BE2C (cell line): ENCODE results near the gene GALP.

Experiments
- DNase-seq: peaks from one replicate; pipeline ENCODE4 v3.0.0-alpha.2; 2020
- H3K27me3 ChIP-seq: fragments of 250-450 bp; sonication (Bioruptor Pico); 2 replicates; pipeline ENCODE4 v1.5.1; 2020; ENCODE audit warnings: mild to moderate bottlenecking
- H3K36me3 ChIP-seq: fragments of 250-450 bp; sonication (Bioruptor Pico); 2 replicates; pipeline ENCODE4 v1.5.1; 2020; ENCODE audit warnings: mild to moderate bottlenecking
- H3K4me1 ChIP-seq: fragments of 250-450 bp; sonication (Bioruptor Pico); 2 replicates; pipeline ENCODE4 v1.5.1; 2020
- H3K4me3 ChIP-seq: 2 replicates; pipeline ENCODE4 v1.5.1; 2011; ENCODE audit warnings: low read depth, low read length
- H3K9me3 ChIP-seq: fragments of 250-450 bp; sonication (Bioruptor Pico); 2 replicates; pipeline ENCODE4 v1.5.1; 2020
- TF ChIP-seq, protein P1 (sequence below): IDR thresholded peaks from 2 replicates; pipeline ENCODE4 v1.5.1; 2012; ENCODE audit warnings: mild to moderate bottlenecking, low read depth, low read length

The GALP gene

DNA sequence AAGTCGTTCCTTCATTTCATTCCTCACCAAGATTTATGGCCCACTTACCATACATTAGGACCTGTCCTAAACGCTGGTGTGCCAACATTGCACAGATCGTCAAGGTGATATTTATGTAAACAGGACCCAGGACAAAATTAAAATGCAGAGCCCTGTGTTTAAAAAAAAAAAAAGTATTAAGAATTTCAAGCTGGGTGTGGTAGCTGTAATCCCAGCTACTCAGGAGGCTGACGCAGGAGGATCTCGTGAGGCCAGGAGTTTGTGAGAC lies 41.2 kb upstream of the GALP start:
- H3K4me1 ChIP-seq = peaks cover 15% of the 10 kb centered on the region
- H3K9me3 ChIP-seq = no peaks in the 10 kb centered on the region

DNA sequence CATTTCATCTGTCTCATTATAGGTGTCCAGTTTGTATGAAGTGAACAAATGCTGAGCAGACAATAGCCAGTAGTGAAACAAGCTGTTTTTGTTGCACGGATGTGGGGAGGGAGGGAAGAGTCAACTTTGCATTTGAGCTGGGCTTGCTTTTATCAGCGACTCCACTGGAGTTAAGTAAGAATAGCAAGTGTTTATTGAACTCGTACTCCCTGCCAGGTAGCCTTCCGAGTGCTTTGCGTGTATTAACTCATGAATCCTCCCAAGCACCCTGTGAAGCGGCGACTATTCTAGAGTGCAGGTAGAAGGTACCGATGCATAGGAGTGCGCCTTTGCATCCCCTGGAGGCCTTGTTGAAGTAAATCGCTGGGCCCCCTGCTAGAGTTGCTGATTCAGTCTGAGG lies 39.4 kb upstream of the GALP start:
- Histone ChIP-seq H3K9me3 (no peaks in the 10 kb centered on the region), H3K4me1 (peaks cover 19% of the 10 kb centered on the region), H3K27me3 (no peaks in the 10 kb centered on the region), H3K36me3 (no peaks in the 10 kb centered on the region), H3K4me3 (no peak overlapping the region)
- TF ChIP-seq, protein P1, sequence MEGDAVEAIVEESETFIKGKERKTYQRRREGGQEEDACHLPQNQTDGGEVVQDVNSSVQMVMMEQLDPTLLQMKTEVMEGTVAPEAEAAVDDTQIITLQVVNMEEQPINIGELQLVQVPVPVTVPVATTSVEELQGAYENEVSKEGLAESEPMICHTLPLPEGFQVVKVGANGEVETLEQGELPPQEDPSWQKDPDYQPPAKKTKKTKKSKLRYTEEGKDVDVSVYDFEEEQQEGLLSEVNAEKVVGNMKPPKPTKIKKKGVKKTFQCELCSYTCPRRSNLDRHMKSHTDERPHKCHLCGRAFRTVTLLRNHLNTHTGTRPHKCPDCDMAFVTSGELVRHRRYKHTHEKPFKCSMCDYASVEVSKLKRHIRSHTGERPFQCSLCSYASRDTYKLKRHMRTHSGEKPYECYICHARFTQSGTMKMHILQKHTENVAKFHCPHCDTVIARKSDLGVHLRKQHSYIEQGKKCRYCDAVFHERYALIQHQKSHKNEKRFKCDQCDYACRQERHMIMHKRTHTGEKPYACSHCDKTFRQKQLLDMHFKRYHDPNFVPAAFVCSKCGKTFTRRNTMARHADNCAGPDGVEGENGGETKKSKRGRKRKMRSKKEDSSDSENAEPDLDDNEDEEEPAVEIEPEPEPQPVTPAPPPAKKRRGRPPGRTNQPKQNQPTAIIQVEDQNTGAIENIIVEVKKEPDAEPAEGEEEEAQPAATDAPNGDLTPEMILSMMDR = no peak
- DNase-seq = no peak

More for the DNA sequence above, 41.2 kb upstream of the GALP start:
- no peak overlapping the region for H3K4me3 ChIP-seq
- DNase-seq = no peak
- H3K27me3 ChIP-seq = no peaks in the 10 kb centered on the region
- H3K36me3 ChIP-seq = no peaks in the 10 kb centered on the region
- TF ChIP-seq, protein P1 = no peak

DNA sequence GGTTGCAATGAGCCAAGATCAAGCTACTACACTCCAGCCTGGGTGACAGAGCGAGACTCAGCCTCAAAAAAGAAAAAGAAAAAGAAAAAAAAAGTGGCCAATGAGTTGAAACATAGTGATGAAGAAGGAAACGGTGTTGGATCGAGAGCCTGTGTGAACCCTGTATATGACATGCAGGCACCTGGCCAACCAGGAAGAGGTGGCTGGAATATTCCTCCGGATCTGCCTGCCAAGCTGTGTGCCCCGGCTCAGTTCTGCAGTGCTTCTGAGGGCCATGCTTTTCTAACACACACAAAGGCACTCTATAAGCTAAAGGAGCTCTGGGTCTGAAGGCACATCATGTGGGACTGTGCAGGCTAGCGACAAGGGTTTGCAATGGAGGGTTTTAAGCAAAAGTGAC lies 38.4 kb upstream of the GALP start:
- TF ChIP-seq, protein P1 = no peak
- no peak for DNase-seq
- Histone ChIP-seq H3K36me3 (peaks cover under 1% of the 10 kb centered on the region; the same call in 1 of the 2 replicates), H3K9me3 (no peaks in the 10 kb centered on the region), H3K4me3 (no peak overlapping the region), H3K4me1 (peaks cover 19% of the 10 kb centered on the region), H3K27me3 (no peaks in the 10 kb centered on the region)

DNA sequence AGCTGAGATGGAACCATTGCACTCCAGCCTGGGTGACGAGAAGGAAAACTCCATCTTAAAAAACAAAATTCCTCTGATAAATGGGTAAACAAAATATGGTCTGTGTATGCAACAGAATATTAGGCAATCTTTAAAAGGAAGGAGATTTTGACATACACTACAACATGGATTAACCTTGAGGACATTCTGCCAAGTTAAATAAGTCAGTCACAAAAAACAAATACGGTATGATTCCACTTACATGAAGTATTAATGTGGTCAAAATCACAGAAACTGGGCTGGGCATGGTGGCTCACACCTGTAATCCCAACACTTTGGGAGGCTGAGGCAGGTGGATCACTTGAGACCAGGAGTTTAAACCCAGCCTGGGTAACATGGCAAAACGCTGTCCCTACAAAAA lies 37.7 kb upstream of the GALP start:
- Histone ChIP-seq H3K9me3 (no peaks in the 10 kb centered on the region), H3K4me1 (peaks cover 17% of the 10 kb centered on the region), H3K36me3 (peaks cover 5% of the 10 kb centered on the region; the same call in 1 of the 2 replicates), H3K27me3 (no peaks in the 10 kb centered on the region), H3K4me3 (no peak overlapping the region)
- TF ChIP-seq, protein P1 = no peak
- no peak for DNase-seq

DNA sequence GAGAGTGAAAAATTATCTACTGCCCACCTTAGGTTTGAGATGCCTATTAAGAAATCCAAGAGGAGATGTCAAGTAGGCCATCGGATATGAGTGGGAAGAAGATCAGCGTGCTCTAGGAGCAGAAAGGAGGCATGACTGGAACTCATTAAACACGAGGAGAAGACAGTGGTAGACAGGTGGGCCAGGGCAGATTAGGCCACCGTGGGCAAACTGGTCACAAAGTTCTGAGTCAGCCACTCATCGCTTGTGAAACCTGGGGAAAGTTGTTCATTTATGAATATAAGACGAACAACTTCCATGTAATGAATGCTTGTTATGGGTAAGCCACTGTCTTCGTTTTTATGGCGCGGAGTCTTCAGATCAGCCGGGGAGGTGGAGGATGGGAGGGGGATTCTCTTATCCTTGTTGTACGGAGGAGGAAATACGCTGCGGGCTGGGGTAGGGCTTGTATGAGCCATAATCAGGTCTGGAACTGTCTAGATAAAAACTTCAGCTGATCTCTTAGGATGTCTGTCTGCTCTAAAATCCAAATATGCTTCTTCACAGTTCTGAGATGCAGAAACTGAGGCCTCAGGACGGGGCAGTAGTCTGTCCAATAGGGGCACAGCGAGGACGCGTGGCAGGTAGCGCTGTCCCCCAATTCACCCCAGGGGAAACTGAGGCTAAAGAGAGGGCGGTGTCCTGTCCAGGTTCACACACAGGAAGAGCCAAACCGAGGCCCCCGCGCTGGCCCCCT lies 35.8 kb upstream of the GALP start:
- DNase-seq = no peak
- H3K27me3 ChIP-seq = no peaks in the 10 kb centered on the region
- peaks cover 5% of the 10 kb centered on the region; the same call in 1 of the 2 replicates for H3K36me3 ChIP-seq
- no peaks in the 10 kb centered on the region for H3K9me3 ChIP-seq
- peaks cover 8% of the 10 kb centered on the region for H3K4me1 ChIP-seq
- TF ChIP-seq, protein P1 = no peak
- peak overlapping the region; percentile 65 for H3K4me3 ChIP-seq

DNA sequence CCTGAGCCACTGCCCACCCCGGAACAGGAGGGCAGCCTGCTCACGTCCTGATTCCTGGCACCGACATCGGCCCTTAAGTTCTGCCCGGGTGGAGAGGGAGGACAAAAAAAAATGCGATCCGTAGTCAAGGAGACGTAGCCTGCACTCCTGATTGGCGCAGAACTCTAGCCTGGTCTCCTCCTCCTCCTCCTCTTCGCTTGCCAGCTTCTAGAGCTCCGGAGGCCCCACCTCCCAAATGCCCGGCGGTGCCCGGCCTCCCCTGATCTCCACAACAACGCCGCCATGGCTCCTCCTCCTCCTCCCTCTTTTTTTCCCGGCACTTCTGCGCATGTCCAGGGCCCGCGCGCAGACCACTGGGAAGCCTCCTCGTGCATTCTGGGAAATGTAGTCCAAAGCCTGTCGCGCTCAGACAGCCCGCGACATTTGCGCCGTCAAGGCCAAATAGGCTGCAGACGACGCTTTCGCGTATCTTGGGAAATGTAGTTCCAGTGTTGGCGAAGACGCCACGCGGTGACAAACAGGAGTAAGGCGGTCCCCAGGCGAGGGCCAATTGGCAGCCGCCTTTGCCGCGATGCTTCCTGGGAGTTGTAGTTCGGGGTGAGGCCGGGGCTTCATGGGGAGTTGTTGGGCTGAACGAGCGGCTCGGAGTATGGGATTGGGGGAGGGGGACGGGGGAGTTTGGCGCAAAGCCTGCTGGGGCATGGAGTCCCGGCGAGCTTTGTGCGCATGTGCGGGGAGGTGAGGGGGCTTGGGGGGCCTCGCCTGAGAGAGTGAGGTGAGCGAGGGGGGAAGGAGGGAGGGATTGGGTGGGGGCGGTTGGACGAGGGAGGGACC lies 35.0 kb upstream of the GALP start, which contains the start of gene ZNF444:
Gene ZNF444 (plus strand): TSS at position 705 of the 834 bp plus-strand sequence. CDS start 5,625 bp downstream, outside the sequence.
- DNase-seq = peak; percentile 99
- Histone ChIP-seq H3K9me3 (no peaks in the 10 kb centered on the region), H3K36me3 (peaks cover 5% of the 10 kb centered on the region; the same call in 1 of the 2 replicates), H3K27me3 (no peaks in the 10 kb centered on the region), H3K4me1 (peaks cover 4% of the 10 kb centered on the region), H3K4me3 (peak within 1 kb of the TSS; percentile 65)
- TF ChIP-seq, protein P1 = no peak
